A204.1 (cell line): ENCODE measurements around the gene MS4A2.
A peak's percentile ranks its signal among the peaks of the same experiment; 100 is the strongest.
"Not testable (repeated sequence)": the region's sequence is repeated elsewhere in the genome, so short reads cannot be mapped to it uniquely, and the experiment has no call there.

ENCODE experiments used
- FAIRE-seq: peaks from 2 replicates; lab custom pipeline; 2012; peaks lifted over from hg19 to GRCh38; lab: Jason Lieb, UNC

Gene MS4A2

DNA sequence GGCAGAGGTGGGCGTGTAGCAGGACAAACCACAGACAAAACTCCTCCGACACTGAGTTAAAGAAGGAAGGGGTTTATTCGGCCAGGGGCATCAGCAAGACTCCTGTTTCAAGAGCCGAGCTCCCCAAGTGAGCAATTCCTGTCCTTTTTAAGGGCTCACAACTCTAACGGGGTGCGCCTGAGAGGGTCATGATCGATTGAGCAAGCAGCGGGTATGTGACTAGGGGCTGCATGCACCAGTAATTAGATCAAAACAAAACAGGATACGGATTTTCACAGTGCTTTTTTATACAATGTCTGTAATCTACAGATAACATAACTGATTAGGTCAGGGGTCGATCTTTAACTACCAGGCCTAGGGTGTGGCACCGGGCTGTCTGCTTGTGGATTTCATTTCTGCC is 12.9 kb downstream of the MS4A2 start:
- not testable (repeated sequence) for FAIRE-seq

DNA sequence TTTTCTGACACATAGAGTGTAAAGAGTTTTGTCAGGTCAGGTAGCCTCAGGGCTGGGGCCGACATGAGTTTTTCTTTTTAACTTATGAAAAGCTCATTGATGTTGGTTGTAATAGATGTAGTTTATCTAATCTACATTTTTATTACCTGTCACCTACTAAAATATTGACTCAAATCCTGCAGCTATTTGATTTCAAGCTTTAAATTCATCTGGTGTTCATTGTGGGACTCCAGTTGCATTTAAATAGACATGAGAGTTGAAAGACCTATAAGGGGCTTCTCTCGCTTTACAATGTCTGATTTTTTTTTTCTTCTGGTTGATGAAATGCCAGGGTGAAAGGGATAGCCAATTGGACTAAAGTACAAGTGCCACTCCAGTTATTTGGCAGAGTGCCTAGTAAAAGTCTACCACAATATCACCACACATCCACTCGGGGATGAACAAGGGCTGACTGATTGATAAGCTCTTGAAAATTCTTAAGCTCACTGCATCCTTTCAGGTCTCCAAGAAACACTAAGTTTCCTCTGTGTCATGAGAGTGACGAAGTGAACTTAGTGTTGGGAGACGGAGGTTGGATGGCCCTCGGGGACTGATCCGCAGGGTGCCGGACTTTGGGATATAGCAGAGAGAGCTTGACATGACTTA is 16.1 kb downstream of the MS4A2 start:
- not testable (repeated sequence) for FAIRE-seq

DNA sequence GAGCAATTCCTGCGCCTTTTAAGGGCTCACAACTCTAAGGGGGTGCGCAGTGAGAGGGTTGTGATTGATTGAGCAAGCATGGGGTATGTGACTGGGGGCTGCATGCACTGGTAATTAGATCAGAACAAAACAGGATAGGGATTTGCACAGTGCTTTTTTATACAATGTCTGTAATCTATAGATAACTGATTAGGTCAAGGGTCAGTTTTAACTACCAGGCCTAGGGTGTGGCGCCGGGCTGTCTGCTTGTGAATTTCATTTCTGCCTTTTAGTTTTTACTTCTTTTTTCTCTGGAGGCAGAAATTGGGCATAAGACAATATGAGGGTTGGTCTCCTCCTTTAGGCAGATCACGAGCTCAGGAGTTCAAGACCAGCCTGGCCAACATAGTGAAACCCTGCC is 20.2 kb downstream of the MS4A2 start:
- not testable (repeated sequence) for FAIRE-seq

DNA sequence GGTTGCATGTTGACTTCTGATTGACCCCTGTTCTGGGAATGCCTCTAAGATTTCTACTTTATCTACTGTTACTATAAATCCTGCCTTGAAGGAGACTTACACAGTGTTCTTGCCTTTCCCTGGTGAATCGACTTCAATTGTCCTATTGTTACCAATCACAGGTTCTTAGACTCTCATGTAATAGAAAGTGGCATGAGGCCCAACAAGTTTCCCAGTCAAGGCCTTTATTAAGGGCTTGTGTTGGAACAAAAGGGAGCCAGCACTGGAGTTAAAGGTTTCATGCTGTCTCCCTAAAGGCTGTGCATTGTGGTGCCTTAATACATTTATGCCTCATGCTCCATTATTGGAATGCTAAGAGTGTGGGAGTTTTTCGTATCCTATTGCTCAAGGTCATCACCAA is 23.3 kb downstream of the MS4A2 start:
- no peak for FAIRE-seq

DNA sequence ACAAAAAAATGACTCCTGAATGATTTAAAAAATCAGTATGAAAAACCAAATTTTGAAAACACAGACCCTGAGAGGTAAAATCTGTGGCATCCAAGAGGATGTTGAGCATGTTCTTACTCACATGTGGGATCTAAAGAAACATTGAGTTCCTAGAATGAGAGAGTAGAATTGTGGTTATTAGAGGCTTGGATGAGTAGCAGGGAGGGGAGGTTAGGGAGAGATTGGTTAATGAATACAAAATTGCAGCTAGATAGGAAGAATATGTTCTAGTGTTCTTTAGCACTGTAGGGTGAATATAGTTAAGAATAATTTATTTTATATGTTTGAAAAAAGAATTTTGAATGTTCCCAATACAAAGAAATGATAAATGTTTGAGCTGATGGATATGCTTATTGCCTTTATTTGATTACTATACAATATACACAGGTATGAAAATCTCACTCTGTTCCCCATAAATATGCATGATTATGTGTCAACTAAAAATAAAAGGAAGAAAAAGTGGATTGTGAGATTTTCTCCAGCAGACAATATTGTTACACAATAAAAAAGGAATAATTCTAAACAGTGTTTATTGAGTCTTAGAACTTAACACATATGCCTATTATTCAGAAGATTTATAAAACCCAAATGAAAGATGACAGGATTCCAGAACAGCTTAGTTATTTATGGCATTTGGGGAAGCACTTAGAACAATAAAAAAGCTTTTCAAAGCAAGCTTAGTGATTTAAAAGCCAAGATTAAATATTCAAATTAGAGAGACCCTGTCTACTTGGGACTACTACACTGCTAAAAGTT is 28.7 kb downstream of the MS4A2 start:
- no peak for FAIRE-seq

DNA sequence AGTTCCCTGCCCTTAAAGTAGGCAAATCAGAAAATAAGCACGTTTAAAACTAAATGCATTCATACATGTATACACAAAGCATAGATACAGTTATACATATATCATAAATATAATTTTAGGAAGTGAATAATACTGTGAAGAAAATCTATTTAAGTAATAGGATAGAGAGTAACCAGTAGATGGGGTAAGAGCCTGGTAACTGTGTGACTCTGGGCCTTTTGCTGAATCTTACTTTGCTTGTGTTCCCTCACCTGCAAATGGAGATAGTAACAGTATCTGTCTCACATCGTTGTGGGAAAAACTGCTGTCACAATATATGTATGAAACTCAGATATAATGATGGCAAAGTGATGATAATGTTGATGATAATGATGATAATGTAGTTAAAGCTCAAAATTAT is 29.9 kb downstream of the MS4A2 start:
- no peak for FAIRE-seq

DNA sequence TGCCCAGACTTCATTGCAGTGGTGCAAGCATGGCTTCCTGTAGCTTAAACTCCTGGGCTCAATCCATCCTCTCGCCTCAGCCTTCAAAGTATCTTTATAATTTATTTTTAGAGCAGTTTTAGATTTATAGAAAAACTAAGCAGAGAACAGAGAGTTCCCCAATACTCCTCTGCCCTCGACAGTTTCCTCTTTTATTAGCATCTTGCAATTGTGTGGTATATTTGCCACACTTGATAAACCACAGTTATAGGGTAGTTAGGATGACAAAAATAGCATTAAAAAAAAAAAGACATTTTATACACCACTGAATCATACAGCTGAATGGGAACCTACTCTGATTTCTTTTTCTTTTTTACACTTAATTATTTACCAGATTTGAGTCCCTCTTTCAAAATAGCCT is 31.2 kb downstream of the MS4A2 start:
- FAIRE-seq, result no peak

DNA sequence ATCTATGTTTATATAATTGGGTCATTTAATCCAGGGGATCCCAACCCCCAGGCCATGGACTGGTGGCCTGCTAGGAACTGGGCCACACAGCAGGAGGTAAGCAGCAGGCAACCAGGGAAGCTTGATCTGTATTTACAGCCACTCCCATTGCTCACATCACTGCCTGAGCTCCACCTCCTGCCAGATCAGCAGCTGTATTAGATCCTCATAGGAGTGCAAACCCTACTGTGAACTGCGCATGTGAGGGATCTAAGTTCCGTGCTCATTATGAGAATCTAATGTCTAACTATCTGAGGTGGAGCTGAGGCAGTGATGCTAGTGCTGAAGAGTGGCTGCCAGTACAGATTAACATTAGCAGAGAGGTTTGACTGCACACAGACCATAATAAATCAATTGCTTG is 32.8 kb downstream of the MS4A2 start:
- no peak for FAIRE-seq

DNA sequence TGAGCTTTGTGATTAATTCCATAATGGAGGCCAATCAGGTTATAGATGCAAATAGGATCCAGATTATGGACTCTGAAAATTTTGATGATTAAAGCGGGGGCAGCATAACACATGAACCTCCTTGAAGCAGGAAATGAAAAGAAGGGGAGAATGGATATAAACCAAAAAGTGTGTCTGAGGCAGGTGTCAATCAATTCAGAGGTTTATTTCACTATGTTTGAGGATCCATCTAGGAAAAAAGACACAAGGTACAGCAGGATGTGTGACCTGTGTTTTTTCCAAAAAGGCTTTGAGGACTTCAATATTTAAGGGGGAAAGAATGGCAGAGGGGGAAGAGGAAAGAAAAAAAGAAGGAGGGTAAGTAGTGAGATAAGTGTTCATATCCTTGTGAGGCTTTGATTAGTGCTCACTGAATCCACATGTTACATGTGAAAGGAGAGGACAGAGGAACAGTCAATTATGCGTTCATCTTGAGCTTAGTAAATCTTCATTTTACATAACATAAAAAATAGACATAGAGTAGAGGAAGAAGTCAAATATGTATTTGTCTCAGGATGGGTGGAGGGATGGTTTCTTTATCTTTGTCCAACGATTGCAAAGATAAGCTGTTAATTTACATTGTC is 34.1 kb downstream of the MS4A2 start:
- no peak for FAIRE-seq

DNA sequence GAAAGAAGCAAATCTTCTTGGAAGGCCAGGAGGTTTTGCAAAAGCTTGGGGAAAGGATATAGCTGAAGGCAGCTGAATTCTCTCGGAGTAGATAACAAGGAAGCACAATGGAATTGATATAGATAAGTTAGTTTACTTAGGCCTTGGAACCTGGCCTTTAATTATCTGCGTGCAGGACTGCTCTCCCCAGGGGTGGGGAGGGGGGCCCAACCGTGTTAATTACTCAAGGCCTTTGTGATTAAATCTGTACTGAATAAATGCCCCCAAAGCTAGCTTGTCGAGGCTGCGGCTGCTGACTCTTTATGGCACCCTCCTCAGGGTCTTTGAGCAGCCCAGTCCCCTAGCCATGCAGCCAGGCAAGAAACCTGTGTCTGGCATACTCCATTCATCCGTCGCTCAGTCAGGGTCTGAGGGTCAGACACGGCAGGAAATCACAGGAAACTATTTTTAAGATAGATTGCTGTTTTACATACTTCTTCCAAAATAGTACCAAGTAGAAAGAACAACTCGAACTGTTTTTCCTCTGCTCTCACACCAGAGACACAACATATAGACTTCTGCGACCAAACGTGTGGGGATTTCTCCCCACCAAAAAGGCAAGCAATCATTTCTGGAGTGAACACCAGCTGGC is 36.5 kb downstream of the MS4A2 start:
- no peak for FAIRE-seq

DNA sequence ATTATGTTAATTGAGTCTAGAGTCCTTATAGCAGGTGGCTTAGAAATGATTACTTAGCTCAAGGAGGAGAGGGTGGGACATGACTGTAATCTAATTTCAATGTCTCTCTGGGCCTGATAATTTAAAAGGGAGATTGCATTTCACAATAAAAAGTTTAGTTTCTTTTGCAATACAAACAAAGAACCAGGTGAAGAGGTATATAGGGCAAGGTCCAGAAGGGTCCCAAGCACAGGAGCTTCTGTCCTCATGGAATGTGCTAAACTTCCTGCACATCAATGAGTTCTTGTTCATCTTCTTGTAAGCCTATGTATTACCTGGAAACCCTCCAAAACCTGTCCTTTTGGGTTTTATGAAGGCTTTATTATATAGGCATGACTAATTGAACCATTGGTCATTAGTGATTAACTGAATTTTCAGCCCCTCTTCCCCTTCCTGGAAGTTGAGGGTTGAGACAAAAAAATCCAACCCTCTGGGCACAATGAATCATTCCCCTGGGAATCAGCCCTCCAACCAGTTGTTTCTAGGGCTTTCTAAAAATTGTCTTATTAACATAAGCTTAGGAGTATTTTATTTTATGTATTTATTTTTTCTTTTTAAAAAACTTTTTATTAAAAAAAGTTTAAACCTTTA is 37.6 kb downstream of the MS4A2 start:
- no peak for FAIRE-seq

DNA sequence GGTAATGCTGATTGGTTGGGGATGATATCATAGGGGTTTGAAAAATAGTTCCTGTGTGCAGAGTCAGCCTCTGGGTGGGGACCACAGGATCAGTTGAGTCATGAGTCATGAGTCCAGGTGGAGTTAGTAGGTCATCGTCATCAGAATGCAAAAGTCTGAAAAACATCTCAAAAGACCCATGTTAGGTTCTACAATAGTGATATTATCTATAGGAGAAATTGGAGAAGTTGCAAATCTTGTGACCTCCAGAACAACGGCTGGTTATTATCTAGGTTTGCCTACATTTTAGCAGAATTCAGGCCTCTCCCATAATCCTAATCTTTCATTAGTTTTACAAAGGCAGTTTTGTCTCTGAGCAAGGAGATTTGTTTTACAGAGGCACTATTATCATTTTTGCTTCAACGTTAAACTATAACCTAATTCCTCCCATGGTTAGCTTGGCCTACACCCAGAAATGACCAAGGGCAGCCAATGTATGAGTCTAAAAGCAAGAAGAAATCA is 38.9 kb downstream of the MS4A2 start:
- FAIRE-seq, result no peak

DNA sequence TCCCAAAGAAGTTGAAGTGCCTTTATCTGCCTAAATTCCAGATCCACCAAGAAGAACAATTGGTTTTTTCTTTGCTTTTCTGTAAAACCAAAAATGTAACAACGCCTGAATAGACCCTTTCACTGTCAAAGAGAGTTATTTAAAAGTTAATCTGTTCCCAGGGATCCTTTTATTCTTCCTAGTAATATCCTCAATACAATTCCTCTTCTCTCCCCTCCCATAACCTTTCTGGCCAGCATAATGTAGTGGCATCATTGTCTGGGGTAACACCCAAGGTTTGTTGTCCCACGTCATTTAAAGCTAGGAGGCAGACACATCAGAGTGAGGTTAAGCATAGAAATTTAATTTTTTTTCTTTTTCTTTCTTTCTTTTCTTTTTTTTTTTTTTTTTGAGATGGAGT is 39.9 kb downstream of the MS4A2 start:
- FAIRE-seq, result no peak

DNA sequence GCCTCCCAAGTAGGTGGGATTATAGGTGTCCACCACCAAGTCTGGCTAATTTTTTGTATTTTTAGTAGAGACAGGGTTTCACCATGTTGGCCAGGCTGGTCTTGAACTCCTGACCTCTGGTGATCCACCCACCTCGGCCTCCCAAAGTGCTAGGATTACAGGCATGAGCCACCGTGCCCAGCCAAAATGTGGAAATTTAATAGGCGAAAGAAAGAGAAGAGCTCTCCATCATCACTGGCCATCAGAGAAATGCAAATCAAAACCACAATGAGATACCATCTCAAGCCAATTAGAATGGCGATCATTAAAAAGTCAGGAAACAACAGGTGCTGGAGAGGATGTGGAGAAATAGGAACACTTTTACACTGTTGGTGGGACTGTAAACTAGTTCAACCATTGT is 40.4 kb downstream of the MS4A2 start:
- not testable (repeated sequence) for FAIRE-seq

DNA sequence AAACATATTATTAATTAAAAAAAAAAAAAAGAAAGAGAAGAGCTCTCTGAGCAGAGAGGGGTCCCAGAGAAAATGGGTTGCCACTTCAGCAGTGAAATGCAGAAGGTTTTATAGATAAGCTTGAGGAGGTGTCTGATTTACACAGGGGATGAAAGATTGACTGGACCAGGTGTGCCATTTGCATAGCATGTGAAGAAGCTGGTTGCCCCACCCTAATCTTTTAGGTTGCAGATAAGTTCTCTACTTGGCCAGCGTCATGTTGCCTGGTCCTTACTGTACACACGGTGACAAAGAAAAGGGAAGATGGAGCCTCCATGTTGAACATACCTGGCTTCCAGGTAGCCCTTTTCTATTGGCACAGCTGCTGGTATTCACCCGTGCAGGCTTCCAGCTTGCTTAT is 41.4 kb downstream of the MS4A2 start:
- no peak for FAIRE-seq

DNA sequence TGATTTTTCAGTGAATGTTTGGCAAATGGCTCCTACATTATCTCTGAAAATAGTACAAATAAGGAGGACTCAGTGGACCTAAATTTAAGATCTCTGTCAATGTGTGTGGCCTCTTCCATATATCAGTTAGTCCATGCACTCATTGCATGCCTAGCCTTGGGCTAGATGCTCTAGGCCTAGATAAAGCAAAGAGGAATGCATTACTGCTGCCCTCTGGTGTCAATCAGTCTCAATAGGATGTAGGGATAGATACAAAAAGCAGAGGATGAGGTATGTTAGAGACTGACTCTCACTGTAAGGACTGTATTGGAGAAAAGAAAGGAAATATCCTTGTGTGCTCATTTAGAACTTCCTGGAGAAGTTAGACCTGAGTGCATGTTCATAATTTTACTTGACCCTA is 42.0 kb downstream of the MS4A2 start:
- FAIRE-seq, result peak; percentile 37

DNA sequence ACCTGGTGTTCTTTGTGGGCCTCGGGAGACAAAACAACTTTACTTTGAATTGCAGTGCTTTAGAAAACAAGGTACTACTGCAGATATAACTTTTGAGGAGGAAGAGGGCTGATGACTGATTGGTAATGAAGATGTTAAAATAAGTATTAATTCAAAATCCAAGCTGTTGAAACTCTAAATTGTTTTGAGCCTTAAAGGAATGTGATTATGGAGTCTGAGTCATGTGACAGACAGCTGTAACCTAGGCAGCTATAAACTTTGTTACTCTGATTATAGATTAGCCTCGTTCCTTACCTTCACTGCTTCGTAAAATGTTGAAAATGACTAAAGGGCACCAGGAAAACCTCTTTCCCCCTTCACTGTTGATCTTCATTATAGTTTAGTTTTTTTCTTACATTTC is 43.4 kb downstream of the MS4A2 start:
- FAIRE-seq, result no peak

DNA sequence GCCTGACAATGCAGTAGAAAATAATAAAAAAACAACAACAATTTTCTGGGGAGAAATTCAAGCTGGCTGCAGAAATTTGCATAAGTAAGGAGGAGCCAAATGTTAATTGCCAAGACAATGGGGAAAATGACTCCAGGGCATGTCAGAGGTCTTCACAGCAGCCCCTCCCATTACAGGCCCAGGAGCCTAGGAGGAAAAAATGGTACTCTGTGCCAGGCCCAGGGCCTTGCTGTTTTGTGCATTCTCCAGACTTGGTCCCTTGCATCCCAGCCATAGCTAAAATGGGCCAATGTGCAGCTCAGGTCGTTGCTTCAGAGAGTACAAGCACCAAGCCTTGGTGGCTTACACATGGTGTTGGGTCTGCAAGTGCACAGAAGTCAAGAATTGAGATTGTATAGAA is 45.5 kb downstream of the MS4A2 start:
- no peak for FAIRE-seq

DNA sequence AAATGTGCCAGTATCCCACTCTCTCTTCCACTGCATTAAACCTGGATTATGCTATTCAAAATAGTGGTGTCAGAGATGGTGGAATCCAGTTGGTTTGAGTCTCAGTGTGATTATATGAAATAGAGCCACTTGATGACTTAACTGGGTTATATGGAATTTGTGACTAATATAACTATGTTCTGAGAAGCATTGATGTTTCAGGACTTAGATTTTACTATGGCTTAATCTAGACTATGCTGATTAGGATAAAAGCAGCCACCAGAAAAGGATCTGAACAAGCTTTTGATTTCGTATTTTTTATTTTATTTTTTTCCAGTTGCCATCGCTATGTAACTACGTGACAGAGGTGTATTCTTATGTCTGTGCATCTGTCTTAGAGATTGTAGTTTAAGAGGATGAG is 55.3 kb downstream of the MS4A2 start:
- FAIRE-seq, result no peak

DNA sequence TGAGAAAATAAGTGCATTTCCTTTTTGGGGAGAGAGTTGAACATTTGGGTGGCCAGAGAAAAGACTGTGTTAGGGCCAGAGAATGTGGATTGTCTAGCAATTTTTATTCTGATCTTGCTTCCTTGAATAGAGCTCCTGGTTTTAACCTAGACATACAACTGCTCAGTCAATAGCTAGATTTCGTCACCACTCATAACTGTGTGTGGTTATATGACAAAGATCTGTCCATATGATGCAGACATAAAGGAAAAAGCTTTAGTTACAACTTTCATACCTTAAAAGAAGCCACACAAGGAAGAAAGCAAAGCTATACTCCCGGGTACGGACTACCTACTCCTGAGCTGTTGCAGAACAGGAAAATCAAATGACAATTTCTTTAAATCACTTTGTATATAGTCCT is 57.2 kb downstream of the MS4A2 start:
- FAIRE-seq, result no peak
